Epithelial cell of prostate (primary cell): Measurements from ENCODE around the gene CCNO.

Experiments used
- DNase-seq: peaks from one replicate; pipeline ENCODE4 v3.0.0-alpha.2; 2011; ENCODE audit warnings: low read depth, low spot score
- H3K27ac ChIP-seq: fragments of 450-650 bp; 2 replicates; pipeline ENCODE4 v1.5.1; 2017; ENCODE audit warnings: mild to moderate bottlenecking

CCNO gene, protein sequence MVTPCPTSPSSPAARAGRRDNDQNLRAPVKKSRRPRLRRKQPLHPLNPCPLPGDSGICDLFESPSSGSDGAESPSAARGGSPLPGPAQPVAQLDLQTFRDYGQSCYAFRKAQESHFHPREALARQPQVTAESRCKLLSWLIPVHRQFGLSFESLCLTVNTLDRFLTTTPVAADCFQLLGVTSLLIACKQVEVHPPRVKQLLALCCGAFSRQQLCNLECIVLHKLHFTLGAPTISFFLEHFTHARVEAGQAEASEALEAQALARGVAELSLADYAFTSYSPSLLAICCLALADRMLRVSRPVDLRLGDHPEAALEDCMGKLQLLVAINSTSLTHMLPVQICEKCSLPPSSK

DNA sequence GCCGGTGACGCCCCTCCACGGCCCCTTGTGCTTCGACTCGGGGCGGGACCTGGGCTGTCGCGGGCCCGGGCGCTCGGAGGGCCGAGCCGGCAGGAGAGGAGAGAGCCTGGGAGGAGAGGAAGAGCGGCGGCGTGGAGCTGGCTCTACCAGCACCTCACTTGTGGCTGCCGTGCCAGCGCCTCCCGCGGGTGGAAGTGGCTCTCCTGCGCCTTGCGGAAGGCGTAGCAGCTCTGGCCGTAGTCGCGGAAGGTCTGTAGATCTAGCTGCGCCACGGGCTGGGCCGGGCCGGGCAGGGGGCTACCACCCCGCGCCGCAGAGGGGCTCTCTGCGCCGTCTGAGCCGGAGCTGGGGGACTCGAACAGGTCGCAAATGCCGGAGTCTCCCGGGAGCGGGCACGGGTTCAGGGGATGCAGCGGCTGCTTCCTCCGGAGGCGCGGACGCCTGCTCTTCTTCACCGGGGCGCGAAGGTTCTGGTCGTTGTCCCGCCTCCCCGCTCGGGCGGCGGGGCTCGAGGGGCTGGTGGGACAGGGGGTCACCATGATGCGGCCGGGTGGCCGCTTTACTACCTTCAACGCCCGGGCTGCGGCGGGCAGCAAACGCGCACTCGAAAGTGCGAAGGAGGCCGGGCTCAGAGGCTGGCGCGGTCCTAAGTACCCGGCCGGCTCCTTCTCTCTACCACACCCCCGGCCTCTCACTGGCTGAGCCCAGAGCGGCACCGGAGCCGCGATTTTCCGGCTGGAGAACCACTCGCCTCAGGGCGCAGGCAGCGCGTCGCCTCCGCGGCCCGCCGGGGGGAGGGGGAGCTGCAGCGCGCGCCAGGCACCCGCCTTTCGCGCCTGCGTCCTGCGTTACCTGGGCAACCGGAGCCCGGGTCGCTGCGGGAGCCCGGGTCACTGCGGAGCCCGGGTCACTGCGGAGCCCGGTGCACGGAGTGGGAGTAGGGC lies at the start of gene CCNO:
Gene CCNO (minus strand): TSS at position 624 of the 944 bp plus-strand sequence. CDS start 85 bp downstream, at position 539.
- H3K27ac ChIP-seq = peak within 1 kb of the TSS; percentile 35
- DNase-seq = peak; percentile 43

- H3K27ac ChIP-seq = peak overlapping the region; percentile 7
- no peak for DNase-seq
Observed at GRCh38 chr5:55278778-55279177, 45.4 kb upstream of the CCNO start.

DNA sequence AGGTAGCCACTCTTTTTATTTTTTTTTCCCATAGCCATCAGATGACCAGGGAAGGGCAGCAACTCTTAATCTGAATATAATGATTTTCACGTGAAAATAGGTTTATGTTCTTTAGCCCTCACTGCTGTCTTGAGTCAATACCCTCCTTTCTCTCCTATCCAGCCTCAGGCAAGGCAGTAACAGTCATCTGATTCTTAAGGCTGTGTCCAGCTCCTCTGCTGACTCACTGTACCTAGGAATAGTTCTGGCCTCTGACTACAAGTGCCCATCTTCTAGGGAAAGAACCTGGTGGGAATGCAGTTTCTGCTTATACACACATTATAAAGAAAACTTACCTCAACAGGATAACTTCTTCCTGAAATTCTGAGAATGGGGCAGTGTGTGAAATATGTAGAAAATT lies 43.4 kb upstream of the CCNO start:
- H3K27ac ChIP-seq = no peak overlapping the region
- DNase-seq = peak; percentile 34

GRCh38 chr5:55258339-55258738 lies 24.9 kb upstream of the CCNO start:
- no peak for DNase-seq
- H3K27ac ChIP-seq = no peak overlapping the region

GRCh38 chr5:55254802-55255201 lies 21.4 kb upstream of the CCNO start:
- H3K27ac ChIP-seq = no peak overlapping the region
- no peak for DNase-seq

GRCh38 chr5:55250064-55250463 lies 16.7 kb upstream of the CCNO start:
- no peak for DNase-seq
- no peak overlapping the region for H3K27ac ChIP-seq

DNA sequence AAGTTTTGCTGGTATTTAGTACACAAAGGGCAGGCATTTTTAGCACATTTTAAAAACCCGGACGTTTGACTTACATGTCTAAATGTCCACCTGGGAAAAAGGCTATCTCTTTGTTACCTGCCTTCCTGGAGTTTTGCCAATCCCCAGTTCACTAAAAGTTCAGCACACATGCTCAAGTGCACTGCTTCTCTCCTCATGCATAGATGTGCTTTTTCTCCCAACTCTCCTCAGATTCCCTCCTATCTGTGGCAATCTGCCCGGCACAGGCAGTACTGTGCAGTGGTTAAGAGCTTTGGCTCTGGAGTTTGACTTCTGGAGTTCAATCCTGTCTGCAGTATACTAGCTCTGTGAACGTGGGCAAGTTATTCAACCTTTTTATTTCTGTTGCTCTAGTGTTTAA lies 8.3 kb upstream of the CCNO start:
- no peak for DNase-seq
- no peak overlapping the region for H3K27ac ChIP-seq

GRCh38 chr5:55236800-55237199 lies 3.4 kb upstream of the CCNO start:
- DNase-seq = no peak
- no peak overlapping the region for H3K27ac ChIP-seq

DNA sequence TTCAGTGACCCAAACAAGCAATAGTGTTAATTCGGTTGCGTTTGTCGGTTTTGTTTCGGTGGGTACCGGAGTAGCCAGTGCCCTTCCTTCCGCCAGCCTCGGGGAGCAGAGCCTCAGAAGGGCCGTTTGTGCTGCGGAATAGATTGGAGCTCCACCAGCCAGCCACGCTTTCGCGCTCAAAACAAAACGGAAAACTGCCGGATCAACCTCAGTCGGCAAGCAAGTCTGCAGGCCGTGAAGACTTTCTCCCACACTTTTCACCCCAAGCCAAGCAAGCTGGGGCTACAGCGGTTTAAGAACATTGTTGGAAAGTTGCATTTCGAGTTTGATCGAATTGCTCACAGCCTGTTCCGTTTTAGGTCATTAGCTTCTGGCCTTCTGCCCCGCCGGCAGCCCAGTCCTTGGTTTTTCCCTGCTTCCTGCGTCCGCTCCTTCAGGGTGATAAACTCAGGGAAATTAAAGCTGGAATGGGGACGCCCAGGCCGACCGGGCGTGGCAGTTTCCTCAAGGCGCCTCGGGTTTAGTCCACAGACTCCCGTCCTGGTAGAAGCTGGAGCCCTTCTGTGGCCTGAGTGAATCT lies 803 bp upstream of the CCNO start:
- DNase-seq = no peak
- H3K27ac ChIP-seq = no peak overlapping the region

DNA sequence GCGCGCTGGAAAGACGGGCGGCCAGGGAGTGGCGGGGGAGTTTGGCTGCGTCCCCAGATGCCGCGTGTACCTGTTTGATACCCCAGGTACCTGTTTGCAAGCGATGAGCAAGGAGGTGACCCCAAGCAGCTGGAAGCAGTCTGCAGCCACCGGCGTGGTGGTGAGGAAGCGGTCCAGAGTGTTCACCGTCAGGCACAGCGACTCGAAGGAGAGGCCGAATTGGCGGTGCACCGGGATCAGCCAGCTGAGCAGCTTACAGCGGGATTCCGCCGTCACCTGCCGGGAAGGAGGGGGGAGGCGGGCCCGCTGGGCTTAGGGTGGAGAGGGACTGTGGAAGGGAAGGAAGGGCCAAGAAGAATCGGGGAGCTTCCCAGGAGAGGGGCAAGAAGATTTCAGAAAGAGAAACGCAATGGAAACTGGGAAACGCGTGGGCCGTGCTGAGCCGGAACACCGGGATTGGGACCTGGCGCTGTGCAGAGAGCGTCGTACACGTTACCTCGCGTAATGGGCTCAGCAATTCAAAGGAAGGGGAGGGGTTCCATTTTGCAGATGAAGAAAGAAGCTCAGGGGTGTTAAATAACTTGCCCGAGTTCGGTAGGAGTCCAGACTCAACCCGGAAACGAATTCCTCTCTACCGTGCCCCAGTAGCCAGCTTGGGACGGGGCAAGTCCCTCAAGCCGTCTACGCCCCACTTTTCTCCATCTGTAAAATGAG lies 980 bp downstream of the CCNO start:
- DNase-seq = no peak
- peak overlapping the region; percentile 35 for H3K27ac ChIP-seq

DNA sequence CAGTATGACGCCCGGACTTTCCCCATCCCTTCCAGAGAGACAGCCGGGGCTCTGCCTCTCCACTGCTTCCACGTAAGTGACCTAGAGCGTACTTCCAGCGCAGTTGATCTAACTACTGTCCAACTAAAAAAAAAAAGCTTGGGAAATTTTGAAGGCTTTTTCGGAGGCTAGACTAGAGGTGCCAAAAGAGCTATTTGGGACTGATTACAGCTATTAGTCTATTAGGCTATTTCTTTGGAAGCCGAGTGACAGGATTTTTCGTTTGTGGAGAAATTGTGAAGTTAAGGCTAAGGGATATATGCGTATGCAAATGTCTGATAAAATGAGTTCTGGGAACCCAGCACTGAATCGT lies 1.5 kb downstream of the CCNO start:
- DNase-seq = no peak

DNA sequence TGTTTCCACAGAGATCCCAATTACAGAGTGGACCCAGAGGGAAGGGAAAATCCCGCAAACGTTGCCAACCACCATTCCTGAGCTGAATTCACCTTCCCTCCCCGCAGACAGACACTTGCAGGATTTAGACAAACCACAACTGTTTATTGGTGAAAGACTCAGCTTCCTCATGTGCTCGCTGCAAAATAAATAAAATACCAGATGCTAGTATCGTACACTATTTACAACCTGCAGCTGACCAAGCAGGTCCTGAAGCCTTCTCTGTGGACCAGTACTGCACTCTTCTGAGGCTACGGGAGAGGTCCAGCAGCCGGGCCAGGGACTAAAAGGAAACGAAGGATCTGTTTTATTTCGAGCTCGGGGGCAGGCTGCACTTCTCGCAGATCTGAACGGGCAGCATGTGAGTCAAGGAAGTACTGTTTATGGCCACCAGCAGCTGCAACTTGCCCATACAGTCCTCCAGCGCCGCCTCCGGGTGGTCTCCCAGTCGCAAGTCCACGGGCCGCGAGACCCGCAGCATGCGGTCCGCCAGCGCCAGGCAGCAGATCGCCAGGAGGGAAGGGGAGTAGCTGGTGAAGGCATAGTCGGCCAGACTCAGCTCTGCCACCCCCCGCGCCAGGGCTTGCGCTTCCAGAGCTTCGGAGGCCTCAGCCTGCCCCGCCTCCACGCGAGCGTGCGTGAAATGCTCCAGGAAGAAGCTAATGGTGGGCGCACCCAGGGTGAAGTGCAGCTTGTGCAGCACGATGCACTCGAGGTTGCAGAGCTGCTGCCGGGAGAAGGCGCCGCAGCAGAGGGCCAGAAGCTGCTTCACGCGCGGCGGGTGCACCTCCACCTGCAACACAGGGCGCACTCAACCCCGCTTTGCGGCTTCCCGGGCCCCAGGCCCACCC lies 2.1 kb downstream of the CCNO start:
- DNase-seq = no peak
- H3K27ac ChIP-seq = no peak overlapping the region

More for the DNA sequence above, 1.5 kb downstream of the CCNO start:
- H3K27ac ChIP-seq = no peak overlapping the region

- no peak for DNase-seq
Observed at GRCh38 chr5:55230086-55230629, 3.2 kb downstream of the CCNO start.

DNA sequence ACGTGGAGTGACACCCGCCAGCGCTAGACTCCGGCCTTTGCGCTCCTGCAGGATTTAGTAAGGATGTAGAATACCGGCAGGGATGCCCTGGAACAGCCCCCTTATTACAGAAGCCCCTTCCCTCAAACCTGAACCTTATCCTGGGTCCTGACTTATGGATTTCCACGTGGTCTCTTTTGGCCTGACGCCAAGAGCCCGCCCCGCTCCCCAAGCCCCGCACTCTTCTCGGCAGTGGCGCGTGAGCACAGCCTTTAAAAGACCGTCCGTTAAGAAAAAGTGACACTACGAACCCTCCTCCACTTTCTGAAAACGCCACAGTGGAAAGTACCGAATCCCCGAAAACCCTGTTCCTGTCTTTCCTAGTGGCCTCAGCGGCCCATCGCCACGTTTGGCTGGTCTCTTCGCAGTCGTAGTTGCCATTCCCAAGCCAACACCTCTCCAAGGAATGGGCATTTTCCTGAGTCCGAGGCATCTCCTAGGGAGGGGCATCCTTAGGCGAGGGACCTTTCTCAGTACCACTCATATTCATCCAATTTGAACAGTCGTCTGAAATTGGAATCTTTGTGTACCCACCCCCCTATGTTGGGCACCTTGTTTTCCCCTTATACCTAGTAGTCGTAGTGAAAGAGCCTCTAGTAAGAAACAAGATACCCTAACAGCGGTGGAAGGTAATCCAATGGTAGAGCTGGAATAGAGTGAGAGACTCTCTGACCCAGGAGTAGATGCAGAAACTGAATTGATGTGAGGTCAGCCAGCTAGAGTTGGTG lies 5.6 kb downstream of the CCNO start:
- DNase-seq = no peak
- no peak overlapping the region for H3K27ac ChIP-seq

More at GRCh38 chr5:55230086-55230629, 3.2 kb downstream of the CCNO start:
- H3K27ac ChIP-seq = no peak overlapping the region

- no peak within 1 kb of the TSS for H3K27ac ChIP-seq
- DNase-seq = no peak
Observed at GRCh38 chr5:55226934-55227663, 6.3 kb downstream of the CCNO start, which contains the start of gene MCIDAS. Gene MCIDAS, minus strand, starts transcription at chr5:55227315. Its CDS starts 177 bp downstream, at chr5:55227138.

DNA sequence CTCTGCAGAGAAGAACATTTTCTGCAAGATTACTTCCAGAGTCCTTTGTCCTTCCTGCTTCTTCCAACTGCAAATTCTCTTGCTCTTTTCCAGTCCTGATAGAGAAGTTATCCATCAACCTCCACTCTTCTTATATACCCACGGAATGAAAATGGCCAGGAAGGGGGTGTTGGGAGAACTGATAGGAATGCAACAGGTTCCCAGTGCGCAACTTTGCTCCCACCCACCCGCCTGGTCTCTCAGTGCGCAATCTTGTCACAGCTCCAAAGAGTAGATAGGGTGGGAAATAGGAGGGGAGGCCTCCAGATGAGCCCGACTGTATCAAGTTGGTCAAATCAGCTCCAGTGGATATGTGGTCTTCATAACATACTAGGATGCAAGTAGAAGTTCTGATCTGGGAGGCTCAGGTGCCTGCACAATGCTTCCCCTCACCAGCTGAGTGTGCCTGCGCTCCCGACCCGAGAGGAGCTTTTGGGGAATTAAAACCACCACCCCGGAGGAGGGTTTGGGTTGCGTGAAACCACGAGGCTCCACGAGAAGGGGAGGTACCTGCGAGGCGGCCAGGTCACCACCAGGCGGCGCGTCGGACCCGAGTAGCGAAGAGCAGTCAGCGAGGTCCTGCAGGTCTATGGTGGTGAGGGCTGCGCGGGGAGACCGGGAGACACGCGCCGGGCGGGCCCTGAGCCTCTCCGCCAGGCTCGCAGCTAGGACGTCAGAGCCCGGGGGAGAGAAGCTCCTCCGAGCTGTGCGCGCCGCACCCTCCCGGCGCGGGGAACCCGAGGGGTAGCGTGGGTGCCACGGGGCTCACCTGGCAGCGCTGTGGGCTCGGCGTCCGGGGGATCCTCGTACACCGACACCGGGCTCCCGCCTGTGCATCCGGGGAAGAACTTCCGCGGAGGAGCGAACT lies 7.1 kb downstream of the CCNO start:
- no peak overlapping the region for H3K27ac ChIP-seq
- no peak for DNase-seq

DNA sequence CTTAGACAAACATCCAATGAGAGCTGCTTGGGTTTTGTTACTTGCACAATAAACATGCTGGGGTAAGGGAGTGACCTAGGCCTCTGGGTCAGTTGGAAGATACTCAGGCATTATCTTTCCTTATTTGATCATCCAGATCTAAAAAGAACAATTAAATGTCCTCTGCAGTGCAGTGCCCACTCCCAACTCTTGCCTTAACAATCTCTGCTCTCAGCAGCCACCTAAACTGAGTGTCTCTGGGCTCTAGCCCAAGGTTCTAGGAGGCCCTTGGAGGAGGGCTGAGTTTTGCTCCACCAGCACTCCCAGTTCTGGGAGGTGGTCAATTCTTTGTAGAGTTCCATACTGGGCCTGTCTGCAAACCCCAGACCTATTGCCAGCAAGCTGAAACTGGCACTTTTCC lies 8.1 kb downstream of the CCNO start:
- DNase-seq = no peak
- no peak overlapping the region for H3K27ac ChIP-seq
